ENCODE measurements around the gene VSTM4. TPM values are rescaled to one million over a fixed set of nuclear protein-coding genes. Genes with fewer than 3 reads are reported as not detected.

VSTM4 gene
- total RNA-seq, 1 donor from 2014 or later, result 2.2 TPM

- H3K27me3 Mint-ChIP-seq (ENCODE audit: low read depth), result no peaks in the 10 kb centered on the region
- no peak overlapping the region for H3K4me3 Mint-ChIP-seq
- no peaks in the 10 kb centered on the region for H3K9me3 Mint-ChIP-seq
Observed at GRCh38 chr10:49010865-49011264, 104.5 kb downstream of the VSTM4 start.

GRCh38 chr10:49010295-49010694 lies 105.0 kb downstream of the VSTM4 start:
- TF ChIP-seq CTCF (conservative IDR thresholded peaks at IDR 0.05), result no peak
- Mint-ChIP-seq H3K4me3 (no peak overlapping the region), H3K4me1 (peaks cover 18% of the 10 kb centered on the region), H3K27ac (ENCODE audit: unreplicated experiment) (no peak overlapping the region), H3K9me3 (no peaks in the 10 kb centered on the region), H3K27me3 (ENCODE audit: low read depth) (no peaks in the 10 kb centered on the region), H3K36me3 (ENCODE audit: low read depth) (no peaks in the 10 kb centered on the region)
- DNase-seq (ENCODE audit: low read depth, low spot score), result no peak

More at GRCh38 chr10:49010865-49011264, 104.5 kb downstream of the VSTM4 start:
- H3K4me1 Mint-ChIP-seq, result peaks cover 18% of the 10 kb centered on the region
- DNase-seq (ENCODE audit: low read depth, low spot score), result no peak
- no peaks in the 10 kb centered on the region for H3K36me3 Mint-ChIP-seq (ENCODE audit: low read depth)
- no peak for TF ChIP-seq CTCF (conservative IDR thresholded peaks at IDR 0.05)
- no peak overlapping the region for H3K27ac Mint-ChIP-seq (ENCODE audit: unreplicated experiment)

GRCh38 chr10:49009199-49009979 lies 105.9 kb downstream of the VSTM4 start:
- no peak for DNase-seq (ENCODE audit: low read depth, low spot score)
- H3K4me3 Mint-ChIP-seq, result no peak overlapping the region
- no peaks in the 10 kb centered on the region for H3K9me3 Mint-ChIP-seq
- H3K36me3 Mint-ChIP-seq (ENCODE audit: low read depth), result no peaks in the 10 kb centered on the region
- no peak overlapping the region for H3K27ac Mint-ChIP-seq (ENCODE audit: unreplicated experiment)
- TF ChIP-seq CTCF (conservative IDR thresholded peaks at IDR 0.05), result no peak
- H3K27me3 Mint-ChIP-seq (ENCODE audit: low read depth), result no peaks in the 10 kb centered on the region
- H3K4me1 Mint-ChIP-seq, result peaks cover 13% of the 10 kb centered on the region

- Mint-ChIP-seq H3K27ac (ENCODE audit: unreplicated experiment) (no peak overlapping the region), H3K9me3 (no peaks in the 10 kb centered on the region), H3K4me3 (no peak overlapping the region), H3K27me3 (ENCODE audit: low read depth) (no peaks in the 10 kb centered on the region), H3K36me3 (ENCODE audit: low read depth) (no peaks in the 10 kb centered on the region), H3K4me1 (peaks cover 7% of the 10 kb centered on the region)
- DNase-seq (ENCODE audit: low read depth, low spot score), result no peak
- no peak for TF ChIP-seq CTCF (conservative IDR thresholded peaks at IDR 0.05)
Observed at GRCh38 chr10:49008505-49009198, 106.7 kb downstream of the VSTM4 start.

- H3K4me1 Mint-ChIP-seq, result peaks cover 7% of the 10 kb centered on the region
- H3K9me3 Mint-ChIP-seq, result no peaks in the 10 kb centered on the region
- no peak for TF ChIP-seq CTCF (conservative IDR thresholded peaks at IDR 0.05)
- DNase-seq (ENCODE audit: low read depth, low spot score), result no peak
- no peak overlapping the region for H3K4me3 Mint-ChIP-seq
- H3K27ac Mint-ChIP-seq (ENCODE audit: unreplicated experiment), result no peak overlapping the region
- H3K27me3 Mint-ChIP-seq (ENCODE audit: low read depth), result no peaks in the 10 kb centered on the region
- H3K36me3 Mint-ChIP-seq (ENCODE audit: low read depth), result no peaks in the 10 kb centered on the region
Observed at GRCh38 chr10:49008091-49008490, 107.2 kb downstream of the VSTM4 start.

Measured in neural crest cell (in vitro differentiated cells).